GM18526 (cell line): ENCODE measurements around the gene VCAN.

ENCODE experiments used
- POLR2A ChIP-seq: IDR thresholded peaks from 3 replicates; pipeline ENCODE4 v1.6.1; 2011; ENCODE audit not compliant: insufficient read length; ENCODE audit errors: extremely low read depth

VCAN gene

DNA sequence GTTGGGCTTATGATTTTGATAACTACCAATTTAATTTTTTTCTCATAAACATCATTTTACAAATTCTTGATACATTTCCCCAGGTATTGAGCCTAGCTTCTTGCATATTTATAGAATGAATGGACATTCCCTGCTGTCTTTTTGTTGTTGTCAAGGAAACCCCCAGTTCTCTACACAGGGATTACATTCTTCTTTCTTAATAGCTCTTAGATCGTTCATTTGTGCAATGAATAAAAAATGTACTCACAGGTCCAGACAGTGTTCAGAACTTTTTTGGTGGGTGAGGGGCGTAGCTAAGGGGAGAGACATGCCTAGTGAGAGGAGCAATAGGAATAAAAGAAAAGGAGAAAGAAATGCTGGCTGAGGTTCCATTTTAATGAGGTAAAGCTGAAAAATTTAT, 58.6 kb downstream of the VCAN start:
- no peak for TF ChIP-seq POLR2A

DNA sequence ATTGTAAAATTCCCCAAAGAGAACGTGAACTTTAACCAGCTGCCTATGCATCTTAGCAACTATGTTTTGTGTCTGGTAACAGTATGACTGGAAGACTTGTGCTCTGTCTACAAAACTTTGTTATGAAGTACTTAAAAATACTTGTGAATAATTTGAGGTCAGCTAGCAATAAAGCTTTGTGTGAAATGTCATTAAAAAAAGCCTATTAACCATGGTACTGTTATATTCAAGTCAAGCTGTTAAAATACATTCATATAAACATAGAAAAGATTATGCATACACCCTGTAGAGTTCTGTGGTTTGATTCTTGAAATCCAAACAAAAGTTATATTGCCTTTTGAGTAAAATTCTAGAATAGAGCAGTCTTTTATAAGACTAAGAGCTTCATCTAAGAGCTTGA, 60.1 kb downstream of the VCAN start:
- TF ChIP-seq POLR2A: no peak

DNA sequence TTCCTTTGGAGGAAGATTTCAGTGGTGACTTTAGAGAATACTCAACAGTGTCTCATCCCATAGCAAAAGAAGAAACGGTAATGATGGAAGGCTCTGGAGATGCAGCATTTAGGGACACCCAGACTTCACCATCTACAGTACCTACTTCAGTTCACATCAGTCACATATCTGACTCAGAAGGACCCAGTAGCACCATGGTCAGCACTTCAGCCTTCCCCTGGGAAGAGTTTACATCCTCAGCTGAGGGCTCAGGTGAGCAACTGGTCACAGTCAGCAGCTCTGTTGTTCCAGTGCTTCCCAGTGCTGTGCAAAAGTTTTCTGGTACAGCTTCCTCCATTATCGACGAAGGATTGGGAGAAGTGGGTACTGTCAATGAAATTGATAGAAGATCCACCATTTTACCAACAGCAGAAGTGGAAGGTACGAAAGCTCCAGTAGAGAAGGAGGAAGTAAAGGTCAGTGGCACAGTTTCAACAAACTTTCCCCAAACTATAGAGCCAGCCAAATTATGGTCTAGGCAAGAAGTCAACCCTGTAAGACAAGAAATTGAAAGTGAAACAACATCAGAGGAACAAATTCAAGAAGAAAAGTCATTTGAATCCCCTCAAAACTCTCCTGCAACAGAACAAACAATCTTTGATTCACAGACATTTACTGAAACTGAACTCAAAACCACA, 67.4 kb downstream of the VCAN start:
- no peak for TF ChIP-seq POLR2A

DNA sequence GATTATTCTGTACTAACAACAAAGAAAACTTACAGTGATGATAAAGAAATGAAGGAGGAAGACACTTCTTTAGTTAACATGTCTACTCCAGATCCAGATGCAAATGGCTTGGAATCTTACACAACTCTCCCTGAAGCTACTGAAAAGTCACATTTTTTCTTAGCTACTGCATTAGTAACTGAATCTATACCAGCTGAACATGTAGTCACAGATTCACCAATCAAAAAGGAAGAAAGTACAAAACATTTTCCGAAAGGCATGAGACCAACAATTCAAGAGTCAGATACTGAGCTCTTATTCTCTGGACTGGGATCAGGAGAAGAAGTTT, 67.9 kb downstream of the VCAN start:
- no peak for TF ChIP-seq POLR2A

- no peak for TF ChIP-seq POLR2A
Measured at GRCh38 chr5:83540105-83540504, 68.6 kb downstream of the VCAN start.

DNA sequence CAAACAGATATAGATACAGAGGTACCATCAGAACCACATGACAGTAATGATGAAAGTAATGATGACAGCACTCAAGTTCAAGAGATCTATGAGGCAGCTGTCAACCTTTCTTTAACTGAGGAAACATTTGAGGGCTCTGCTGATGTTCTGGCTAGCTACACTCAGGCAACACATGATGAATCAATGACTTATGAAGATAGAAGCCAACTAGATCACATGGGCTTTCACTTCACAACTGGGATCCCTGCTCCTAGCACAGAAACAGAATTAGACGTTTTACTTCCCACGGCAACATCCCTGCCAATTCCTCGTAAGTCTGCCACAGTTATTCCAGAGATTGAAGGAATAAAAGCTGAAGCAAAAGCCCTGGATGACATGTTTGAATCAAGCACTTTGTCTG, 69.2 kb downstream of the VCAN start:
- no peak for TF ChIP-seq POLR2A

DNA sequence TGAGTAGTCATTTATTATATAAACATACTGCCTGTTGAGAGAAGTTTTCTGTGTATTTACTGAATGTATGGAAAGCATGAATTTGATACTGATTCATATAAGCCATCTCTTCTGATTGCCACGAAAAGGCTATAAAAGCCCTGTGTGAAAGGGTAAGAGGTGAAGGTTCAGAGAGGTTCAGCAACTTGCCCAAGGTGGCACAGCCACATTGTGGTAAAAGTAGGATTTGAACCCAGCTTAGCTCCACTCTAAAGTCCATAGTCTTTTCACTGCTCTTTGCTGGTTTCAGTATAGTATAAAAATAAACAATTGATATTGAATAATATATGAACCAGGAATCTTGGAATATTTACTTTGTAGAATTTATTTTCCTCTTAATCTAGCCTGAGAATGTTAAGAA, 71.3 kb downstream of the VCAN start:
- TF ChIP-seq POLR2A: no peak

DNA sequence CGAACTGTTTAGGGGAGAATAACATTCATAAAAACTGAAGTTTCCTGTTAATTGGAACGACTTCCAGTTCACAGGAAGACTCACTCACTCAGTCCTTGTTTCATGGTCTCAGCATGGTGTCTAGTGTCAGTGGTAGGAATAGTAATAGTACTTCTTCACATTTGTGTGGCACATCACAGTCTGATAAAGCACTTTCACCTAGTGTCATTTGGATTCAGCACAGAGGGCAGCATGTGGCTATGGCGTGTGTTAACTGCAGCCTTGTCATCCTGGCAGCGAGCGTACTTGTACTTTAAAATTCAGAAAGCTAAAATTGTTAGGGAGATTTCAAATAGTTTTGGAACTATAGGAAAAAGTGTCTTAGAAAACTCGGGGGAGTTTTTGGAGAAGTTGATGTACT, 72.4 kb downstream of the VCAN start:
- no peak for TF ChIP-seq POLR2A

- TF ChIP-seq POLR2A: no peak
Measured at GRCh38 chr5:83547161-83547560, 75.6 kb downstream of the VCAN start.

GRCh38 chr5:83547889-83548288, 76.3 kb downstream of the VCAN start:
- no peak for TF ChIP-seq POLR2A

GRCh38 chr5:83548581-83548980, 77.0 kb downstream of the VCAN start:
- TF ChIP-seq POLR2A: no peak

GRCh38 chr5:83549076-83549475, 77.5 kb downstream of the VCAN start:
- no peak for TF ChIP-seq POLR2A

DNA sequence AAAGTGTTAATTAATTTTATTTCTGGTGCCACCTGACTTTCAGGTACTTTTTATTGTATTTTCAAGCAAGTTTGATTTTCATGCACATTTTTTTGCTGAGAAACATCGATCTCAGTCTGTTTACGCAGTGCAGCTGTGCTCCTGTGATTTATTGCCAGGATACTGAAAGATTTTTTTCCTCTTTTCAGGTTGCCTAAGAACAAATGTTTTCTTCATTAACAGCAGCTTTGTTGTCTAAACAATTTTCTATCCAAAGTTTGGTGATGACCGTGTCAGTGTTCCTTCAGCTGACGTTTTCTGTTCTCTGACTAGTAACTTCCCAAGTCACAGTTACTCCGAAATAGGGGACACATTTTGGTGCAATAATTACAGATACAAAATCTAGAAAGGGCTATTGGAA, 78.1 kb downstream of the VCAN start:
- TF ChIP-seq POLR2A: no peak

- TF ChIP-seq POLR2A: no peak
Measured at GRCh38 chr5:83551821-83552220, 80.3 kb downstream of the VCAN start.

- TF ChIP-seq POLR2A: no peak
Measured at GRCh38 chr5:83552275-83552674, 80.7 kb downstream of the VCAN start.

DNA sequence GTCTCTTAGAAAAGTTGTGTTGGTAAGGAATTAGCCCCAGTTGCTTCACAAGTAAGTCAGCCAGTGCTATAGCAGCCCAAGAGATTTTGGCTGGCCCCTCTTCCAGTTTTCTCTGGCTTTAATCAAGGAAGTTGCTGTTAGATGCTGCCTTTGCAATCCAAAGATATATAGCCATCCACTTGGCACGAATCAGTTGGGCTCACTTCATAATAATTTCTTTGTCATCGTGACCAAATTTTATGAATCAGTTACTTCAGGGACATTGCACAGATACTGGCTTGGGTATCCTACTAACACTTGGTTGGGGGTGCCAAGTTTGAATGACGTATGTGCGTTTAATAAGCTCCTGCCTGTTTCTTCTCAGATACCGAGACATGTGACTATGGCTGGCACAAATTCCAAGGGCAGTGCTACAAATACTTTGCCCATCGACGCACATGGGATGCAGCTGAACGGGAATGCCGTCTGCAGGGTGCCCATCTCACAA, 81.5 kb downstream of the VCAN start:
- no peak for TF ChIP-seq POLR2A

- no peak for TF ChIP-seq POLR2A
Measured at GRCh38 chr5:83554133-83554532, 82.6 kb downstream of the VCAN start.

GRCh38 chr5:83554686-83555085, 83.1 kb downstream of the VCAN start:
- TF ChIP-seq POLR2A: no peak

GRCh38 chr5:83555263-83555662, 83.7 kb downstream of the VCAN start:
- TF ChIP-seq POLR2A: no peak
